Subcutaneous adipose tissue (tissue), 4 donors: ENCODE data around the gene SUSD6. TPM values are rescaled to one million over a fixed set of nuclear protein-coding genes. Genes with fewer than 3 reads are reported as not detected.

Source experiments
- CTCF ChIP-seq: fragments of 450-650 bp; IDR thresholded peaks from one replicate; pipeline ENCODE4 v1.5.1; 2016; ENCODE audit warnings: low read depth, mild to moderate bottlenecking, control low read depth, antibody characterized with exemption, moderate library complexity
- total RNA-seq, 4 donors: library from RNA; depleted of rRNA; stranded (reverse); fragments of >200 nt; gene quantifications; one replicate each; pipeline ENCODE4 v1.1.0, GENCODE V29; 2016

SUSD6 gene
- total RNA-seq, 4 donors from 2014 or later: 24.8 to 52.4 (median 35.5) TPM

- no peak for TF ChIP-seq CTCF
Measured at GRCh38 chr14:69695322-69696203, 84.2 kb downstream of the SUSD6 start.

GRCh38 chr14:69696204-69696527 lies 84.8 kb downstream of the SUSD6 start:
- TF ChIP-seq CTCF: no peak

- no peak for TF ChIP-seq CTCF
Measured at GRCh38 chr14:69696633-69697557, 85.5 kb downstream of the SUSD6 start.

- no peak for TF ChIP-seq CTCF
Measured at GRCh38 chr14:69698572-69698971, 87.2 kb downstream of the SUSD6 start.

GRCh38 chr14:69699748-69700303 lies 88.4 kb downstream of the SUSD6 start:
- TF ChIP-seq CTCF: no peak

- TF ChIP-seq CTCF: no peak
Measured at GRCh38 chr14:69700575-69700974, 89.2 kb downstream of the SUSD6 start.

- TF ChIP-seq CTCF: no peak
Measured at GRCh38 chr14:69701291-69701690, 89.9 kb downstream of the SUSD6 start.
